T47D (cell line): ENCODE measurements around the gene KIF16B.
"Not testable (repeated sequence)": the region's sequence is repeated elsewhere in the genome, so short reads cannot be mapped to it uniquely, and the experiment has no call there.

Source experiments
- DNase-seq, 2 experiments: peaks; one replicate each; pipeline versions ENCODE4 v3.0.0 to v3.0.0-alpha.2; 2011 to 2012; ENCODE audit warnings: low read depth in 1 of 2, low spot score in 1 of 2
- JUND ChIP-seq: IDR thresholded peaks from 2 replicates; pipeline ENCODE4 v1.6.1; 2012; ENCODE audit warnings: low read depth
- in situ Hi-C: cut with HindIII; loops from 2 replicates; pipeline ENCODE4 v1.10.0; 2016; ENCODE audit warnings: low sequenced_read_pairs, low pct_unique_long_range_greater_than_20kb

KIF16B gene

DNA sequence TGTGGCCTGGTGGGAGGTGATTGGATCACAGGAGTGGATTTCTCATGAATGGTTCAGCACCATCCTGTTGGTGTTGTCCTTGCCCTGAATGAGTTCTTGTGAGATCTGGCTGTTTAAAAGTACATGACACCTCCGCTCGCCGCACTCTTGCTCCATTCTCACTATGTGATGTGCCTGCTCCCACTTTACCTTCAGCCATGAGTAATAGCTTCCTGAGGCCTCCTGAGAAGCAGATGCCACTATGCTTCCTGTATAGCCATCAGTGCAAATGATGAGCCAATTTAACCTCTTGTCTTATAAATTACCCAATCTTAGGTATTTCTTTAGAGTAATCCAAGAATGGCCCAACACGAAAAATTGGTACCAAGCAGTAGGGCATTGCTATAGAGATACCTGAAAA, 34.5 kb downstream of the KIF16B start:
- TF ChIP-seq JUND = no peak
- DNase-seq = no peak
- in situ Hi-C loops = no loop called here

GRCh38 chr20:16537918-16538317, 35.3 kb downstream of the KIF16B start:
- DNase-seq = no peak
- no peak for TF ChIP-seq JUND
- in situ Hi-C loops = no loop called here

- DNase-seq = no peak
- in situ Hi-C loops = no loop called here
- no peak for TF ChIP-seq JUND
These were observed 36.1 kb downstream of the KIF16B start for GRCh38 chr20:16537025-16537665.

DNA sequence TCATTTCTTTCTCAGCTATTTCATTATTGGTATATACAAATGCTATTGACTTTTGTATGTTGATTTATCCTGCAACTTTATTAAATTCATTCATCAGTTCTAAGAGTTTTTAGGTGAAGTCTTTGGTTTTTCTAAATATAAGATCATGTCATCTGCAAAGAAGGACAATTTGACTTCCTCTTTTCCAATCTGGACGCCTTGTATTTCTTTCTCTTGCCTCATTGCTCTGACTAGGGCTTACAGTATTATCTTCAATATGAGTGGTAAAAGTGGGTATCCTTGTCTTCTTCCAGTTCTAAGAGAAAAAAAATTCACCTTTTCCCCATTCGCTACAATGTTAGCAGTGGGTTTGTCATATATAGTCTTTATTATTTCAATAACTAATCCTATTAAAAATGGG, 38.0 kb downstream of the KIF16B start:
- no peak for TF ChIP-seq JUND
- DNase-seq = no peak
- in situ Hi-C loops = no loop called here

DNA sequence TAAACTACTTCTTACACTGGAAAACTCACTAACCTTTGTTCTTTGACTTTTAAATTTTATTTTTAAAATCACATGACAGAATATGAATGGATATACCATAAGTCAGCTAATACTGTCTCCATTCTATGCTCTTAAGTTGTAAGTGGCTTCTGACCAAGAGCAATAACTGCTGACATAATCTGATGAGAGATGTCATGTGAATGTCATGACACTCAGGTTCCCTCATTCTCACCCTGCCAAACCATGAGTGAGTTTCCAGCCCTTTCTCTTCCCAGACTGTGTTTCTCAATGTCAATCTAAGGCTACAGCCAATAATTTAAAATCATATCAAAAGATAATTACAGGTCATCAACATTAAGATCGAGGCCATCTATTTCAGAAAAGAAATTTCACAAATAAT, 39.7 kb downstream of the KIF16B start:
- DNase-seq = no peak
- TF ChIP-seq JUND = no peak
- in situ Hi-C loops = no loop called here

DNA sequence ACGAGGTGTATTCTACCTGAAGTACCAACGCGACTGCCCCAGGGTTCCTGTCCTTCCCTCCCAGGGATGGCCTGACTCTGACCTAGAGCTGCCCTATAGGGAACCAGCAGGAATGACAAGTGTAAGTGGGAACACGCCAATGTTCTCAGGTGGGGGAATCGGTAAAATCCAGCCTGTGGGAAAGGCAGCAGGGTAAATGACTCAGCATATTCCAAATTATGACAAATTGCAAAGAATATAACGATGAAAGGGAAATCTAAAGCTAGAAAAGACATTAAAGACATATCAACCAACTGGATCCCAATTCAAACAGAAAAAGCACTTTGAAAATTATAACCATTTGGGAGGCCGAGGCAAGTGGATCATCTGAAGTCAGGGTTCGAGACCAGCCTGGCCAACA, 41.8 kb downstream of the KIF16B start:
- in situ Hi-C loops = no loop called here
- TF ChIP-seq JUND = no peak
- DNase-seq = peak in 1 of 2 experiments; percentile 58

GRCh38 chr20:16530201-16530681, 43.0 kb downstream of the KIF16B start:
- no peak for TF ChIP-seq JUND
- in situ Hi-C loops = no loop called here
- no peak for DNase-seq

DNA sequence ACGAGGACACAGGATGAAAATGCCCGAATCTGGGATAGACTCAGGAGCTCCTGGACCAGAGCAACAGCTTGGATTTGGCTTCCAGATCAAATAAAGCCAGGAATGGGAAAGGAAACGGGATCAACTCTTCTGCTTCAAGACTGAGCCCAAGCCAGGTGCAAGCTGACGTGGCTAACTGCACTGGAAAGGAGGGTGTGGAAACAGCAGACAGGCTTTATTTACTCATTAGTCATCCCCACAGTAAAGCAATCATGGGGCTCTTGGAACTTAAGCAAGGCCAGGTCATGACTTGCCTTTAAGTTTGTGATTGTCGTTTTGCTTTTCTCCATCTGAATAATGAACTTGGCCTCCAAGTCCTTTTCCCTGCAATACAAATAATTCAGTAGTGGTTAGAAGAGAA, 45.2 kb downstream of the KIF16B start:
- in situ Hi-C loops = no loop called here
- peak; percentile 18 to 73 for DNase-seq

GRCh38 chr20:16527438-16527837, 45.8 kb downstream of the KIF16B start:
- in situ Hi-C loops = no loop called here
- DNase-seq = no peak
- TF ChIP-seq JUND = no peak

More for the DNA sequence above, 45.2 kb downstream of the KIF16B start:
- no peak for TF ChIP-seq JUND

- in situ Hi-C loops = no loop called here
- no peak for DNase-seq
- no peak for TF ChIP-seq JUND
These were observed 46.5 kb downstream of the KIF16B start for GRCh38 chr20:16526433-16527380.

- in situ Hi-C loops, DNase-seq: not testable (repeated sequence)
These were observed 50.6 kb downstream of the KIF16B start for GRCh38 chr20:16522651-16523050.

DNA sequence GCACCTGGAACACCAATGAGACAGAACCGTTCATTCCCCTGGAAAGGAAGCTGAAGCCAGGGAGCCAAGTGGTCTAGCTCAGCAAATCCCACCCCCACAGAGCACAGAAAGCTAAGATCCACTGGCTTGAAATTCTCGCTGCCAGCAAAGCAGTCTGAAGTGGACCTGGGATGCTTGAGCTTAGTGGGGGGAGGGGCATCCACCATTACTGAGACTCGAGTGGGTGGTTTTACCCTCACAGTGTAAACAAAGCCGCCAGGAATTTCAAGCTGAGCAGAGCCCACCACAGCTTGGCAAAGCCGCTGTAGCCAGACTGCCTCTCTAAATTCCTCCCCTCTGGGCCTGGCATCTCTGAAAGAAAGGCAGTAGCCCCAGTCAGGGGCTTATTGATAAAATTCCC, 53.1 kb downstream of the KIF16B start:
- no peak for DNase-seq
- in situ Hi-C loops = no loop called here
- TF ChIP-seq JUND = no peak

GRCh38 chr20:16519673-16520072, 53.6 kb downstream of the KIF16B start:
- in situ Hi-C loops, DNase-seq: not testable (repeated sequence)
